ENCODE measurements around the gene GOLT1A.
A peak's percentile ranks its signal among the peaks of the same experiment; 100 is the strongest.

Gene GOLT1A

GRCh38 chr1:204218552-204218951, 4.8 kb upstream of the GOLT1A start:
- no peak for DNase-seq (ENCODE audit: low read depth in 3 of 3)

- DNase-seq (ENCODE audit: low read depth in 3 of 3), result no peak
Measured at GRCh38 chr1:204217648-204218000, 3.8 kb upstream of the GOLT1A start.

- DNase-seq (ENCODE audit: low read depth in 3 of 3), result no peak
Measured at GRCh38 chr1:204216880-204217647, 3.3 kb upstream of the GOLT1A start.

- no peak for DNase-seq (ENCODE audit: low read depth in 3 of 3)
Measured at GRCh38 chr1:204216236-204216635, 2.4 kb upstream of the GOLT1A start.

- no peak for DNase-seq (ENCODE audit: low read depth in 3 of 3)
Measured at GRCh38 chr1:204212715-204213114, 1.1 kb downstream of the GOLT1A start.

GRCh38 chr1:204211046-204211445, 2.7 kb downstream of the GOLT1A start:
- no peak for DNase-seq (ENCODE audit: low read depth in 3 of 3)

- peak; percentile 52 to 74 (median 54) for DNase-seq (ENCODE audit: low read depth in 3 of 3)
Measured at GRCh38 chr1:204207136-204207616, 6.6 kb downstream of the GOLT1A start.

GRCh38 chr1:204206121-204206520, 7.7 kb downstream of the GOLT1A start:
- no peak for DNase-seq (ENCODE audit: low read depth in 3 of 3)

GRCh38 chr1:204205486-204205885, 8.3 kb downstream of the GOLT1A start:
- DNase-seq (ENCODE audit: low read depth in 3 of 3), result no peak

- no peak for DNase-seq (ENCODE audit: low read depth in 3 of 3)
Measured at GRCh38 chr1:204204944-204205343, 8.8 kb downstream of the GOLT1A start.

GRCh38 chr1:204203206-204203767, 10.5 kb downstream of the GOLT1A start:
- no peak for DNase-seq (ENCODE audit: low read depth in 3 of 3)

GRCh38 chr1:204202481-204202880, 11.3 kb downstream of the GOLT1A start:
- DNase-seq (ENCODE audit: low read depth in 3 of 3), result no peak

- DNase-seq (ENCODE audit: low read depth in 3 of 3), result no peak
Measured at GRCh38 chr1:204201348-204202040, 12.3 kb downstream of the GOLT1A start.

GRCh38 chr1:204199579-204199978, 14.2 kb downstream of the GOLT1A start:
- no peak for DNase-seq (ENCODE audit: low read depth in 3 of 3)

GRCh38 chr1:204198348-204199340, 15.1 kb downstream of the GOLT1A start:
- no peak for DNase-seq (ENCODE audit: low read depth in 3 of 3)

GRCh38 chr1:204197068-204197467, 16.7 kb downstream of the GOLT1A start:
- no peak for DNase-seq (ENCODE audit: low read depth in 3 of 3)

GRCh38 chr1:204196068-204196795, 17.6 kb downstream of the GOLT1A start, which contains the start of gene KISS1:
TSS of gene KISS1 (minus strand) at chr1:204196491. CDS start at chr1:204192876, 3,615 bp downstream.
- no peak for DNase-seq (ENCODE audit: low read depth in 3 of 3)

- DNase-seq (ENCODE audit: low read depth in 3 of 3), result no peak
Measured at GRCh38 chr1:204194771-204195170, 19.0 kb downstream of the GOLT1A start.

- no peak for DNase-seq (ENCODE audit: low read depth in 3 of 3)
Measured at GRCh38 chr1:204194080-204194479, 19.7 kb downstream of the GOLT1A start.

- no peak for DNase-seq (ENCODE audit: low read depth in 3 of 3)
Measured at GRCh38 chr1:204192589-204193352, 21.0 kb downstream of the GOLT1A start.
